ENCODE results near the gene MAP1LC3B2.

MAP1LC3B2 gene

DNA sequence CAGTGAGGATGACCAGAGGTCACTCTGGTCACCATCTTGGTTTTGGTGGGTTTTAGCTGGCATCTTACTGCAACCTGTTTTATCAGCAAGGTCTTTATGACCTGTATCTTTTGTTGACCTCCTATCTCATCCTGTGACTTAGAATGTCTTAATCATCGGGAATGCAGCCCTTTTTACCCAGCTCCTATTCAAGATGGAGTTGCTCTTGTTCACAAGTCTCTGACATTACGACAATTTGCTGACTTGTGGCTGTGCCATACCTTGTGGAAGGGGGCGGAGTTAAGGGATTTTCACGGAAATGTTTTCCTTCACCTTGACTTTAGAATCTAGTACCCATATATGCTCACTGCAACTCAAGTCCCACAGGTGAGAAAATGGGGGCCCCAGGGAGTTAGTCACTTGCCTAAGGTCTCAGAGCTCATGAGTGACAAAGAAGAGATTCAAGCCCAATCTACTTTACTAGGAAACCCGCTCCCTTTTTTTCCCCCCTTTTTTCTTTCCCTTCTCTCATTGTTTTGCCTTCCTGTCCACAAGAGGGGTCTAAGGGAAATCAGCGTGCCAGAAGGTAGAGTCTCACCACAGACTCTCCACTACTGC, 2.7 kb upstream of the MAP1LC3B2 start:
- TF ChIP-seq, protein P1, sequence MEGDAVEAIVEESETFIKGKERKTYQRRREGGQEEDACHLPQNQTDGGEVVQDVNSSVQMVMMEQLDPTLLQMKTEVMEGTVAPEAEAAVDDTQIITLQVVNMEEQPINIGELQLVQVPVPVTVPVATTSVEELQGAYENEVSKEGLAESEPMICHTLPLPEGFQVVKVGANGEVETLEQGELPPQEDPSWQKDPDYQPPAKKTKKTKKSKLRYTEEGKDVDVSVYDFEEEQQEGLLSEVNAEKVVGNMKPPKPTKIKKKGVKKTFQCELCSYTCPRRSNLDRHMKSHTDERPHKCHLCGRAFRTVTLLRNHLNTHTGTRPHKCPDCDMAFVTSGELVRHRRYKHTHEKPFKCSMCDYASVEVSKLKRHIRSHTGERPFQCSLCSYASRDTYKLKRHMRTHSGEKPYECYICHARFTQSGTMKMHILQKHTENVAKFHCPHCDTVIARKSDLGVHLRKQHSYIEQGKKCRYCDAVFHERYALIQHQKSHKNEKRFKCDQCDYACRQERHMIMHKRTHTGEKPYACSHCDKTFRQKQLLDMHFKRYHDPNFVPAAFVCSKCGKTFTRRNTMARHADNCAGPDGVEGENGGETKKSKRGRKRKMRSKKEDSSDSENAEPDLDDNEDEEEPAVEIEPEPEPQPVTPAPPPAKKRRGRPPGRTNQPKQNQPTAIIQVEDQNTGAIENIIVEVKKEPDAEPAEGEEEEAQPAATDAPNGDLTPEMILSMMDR (IDR thresholded peaks at IDR 0.05; ENCODE audit: control insufficient read depth, insufficient read depth, low read depth, low read length, missing control alignments): no peak
- DNase-seq (ENCODE audit: low read depth): no peak

DNA sequence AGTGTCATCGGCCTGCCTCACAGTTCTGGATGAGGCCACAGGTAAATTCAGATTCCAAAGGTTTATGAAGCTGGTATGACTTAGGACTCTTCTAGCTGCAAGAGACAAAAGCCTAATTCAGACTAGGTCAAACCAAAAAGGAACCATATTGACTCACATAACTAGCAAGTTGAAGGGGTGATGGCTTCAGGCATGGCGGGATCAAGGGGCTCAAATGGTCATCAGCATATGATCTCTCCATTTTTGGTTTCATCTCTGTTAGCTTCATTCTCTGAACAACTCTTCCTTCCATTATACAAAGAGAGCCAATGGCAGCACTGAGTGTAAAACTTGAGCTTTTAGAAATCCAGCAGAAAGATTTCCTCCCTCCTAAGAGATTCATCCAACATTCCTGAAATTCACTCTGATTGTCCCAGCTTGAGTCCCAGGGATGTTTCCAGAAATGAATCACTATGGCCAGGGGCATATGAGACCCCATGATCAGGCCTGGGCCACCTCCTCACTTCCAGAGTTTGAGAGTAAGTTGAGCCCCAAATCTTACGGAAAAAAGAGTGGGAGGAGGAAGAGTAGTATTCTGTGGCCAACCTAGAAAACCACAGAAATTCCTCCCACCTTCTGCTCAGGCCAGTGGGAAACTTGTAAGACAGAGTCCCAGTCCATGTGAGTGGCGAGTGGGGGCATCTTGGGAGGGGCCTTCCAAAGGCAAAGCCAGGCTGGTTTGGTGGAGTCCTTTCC, 2.0 kb upstream of the MAP1LC3B2 start:
- TF ChIP-seq, protein P1 (IDR thresholded peaks at IDR 0.05; ENCODE audit: control insufficient read depth, insufficient read depth, low read depth, low read length, missing control alignments): no peak
- DNase-seq (ENCODE audit: low read depth): no peak
- H3K4me3 ChIP-seq (ENCODE audit: control insufficient read depth, low read depth, low read length): no peak overlapping the region

More for the DNA sequence above, 2.7 kb upstream of the MAP1LC3B2 start:
- no peak overlapping the region for H3K4me3 ChIP-seq (ENCODE audit: control insufficient read depth, low read depth, low read length)

DNA sequence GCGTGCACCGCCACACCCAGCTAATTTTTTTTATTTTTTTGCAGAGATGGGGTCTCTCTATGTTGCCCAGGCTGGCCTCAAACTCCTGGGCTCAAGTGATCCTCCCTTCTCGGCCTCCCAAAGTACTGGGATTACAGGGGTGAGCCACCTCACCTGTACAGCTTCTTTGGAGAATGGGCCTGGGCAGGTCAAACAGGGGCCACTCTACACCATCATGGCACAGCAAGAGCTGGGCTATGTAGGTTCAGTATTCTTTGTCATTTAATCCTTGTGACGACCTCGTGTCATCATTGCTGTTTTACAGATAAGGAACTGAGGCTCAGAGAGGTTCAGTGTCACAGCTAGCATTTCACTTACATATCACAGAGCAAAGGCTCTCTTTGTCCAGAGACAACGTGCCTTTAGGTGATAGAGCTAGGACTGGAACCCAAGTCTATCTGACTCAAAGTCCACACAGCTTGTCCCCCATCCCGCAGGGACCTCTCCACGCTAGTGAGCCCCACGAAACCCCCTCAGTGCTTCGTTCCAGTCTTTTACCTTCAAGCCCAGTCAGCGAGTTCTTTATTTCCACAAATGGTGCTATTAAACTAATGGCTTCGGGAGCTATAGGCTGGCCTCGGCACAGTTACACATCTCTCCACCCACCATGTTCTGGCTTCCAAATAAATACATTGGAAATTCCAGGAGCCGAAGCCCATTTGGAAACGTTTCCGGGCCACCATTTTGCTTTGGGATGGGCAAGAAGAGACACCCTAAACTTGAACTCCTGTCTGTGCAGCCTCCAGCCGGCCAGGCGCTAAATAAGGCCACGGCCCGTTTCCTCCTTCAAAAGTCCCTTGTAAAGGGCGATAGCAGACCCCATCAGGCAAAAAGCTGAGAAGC, 660 bp upstream of the MAP1LC3B2 start:
- H3K4me3 ChIP-seq (ENCODE audit: control insufficient read depth, low read depth, low read length): no peak overlapping the region
- no peak for DNase-seq (ENCODE audit: low read depth)
- TF ChIP-seq, protein P1 (IDR thresholded peaks at IDR 0.05; ENCODE audit: control insufficient read depth, insufficient read depth, low read depth, low read length, missing control alignments): no peak

DNA sequence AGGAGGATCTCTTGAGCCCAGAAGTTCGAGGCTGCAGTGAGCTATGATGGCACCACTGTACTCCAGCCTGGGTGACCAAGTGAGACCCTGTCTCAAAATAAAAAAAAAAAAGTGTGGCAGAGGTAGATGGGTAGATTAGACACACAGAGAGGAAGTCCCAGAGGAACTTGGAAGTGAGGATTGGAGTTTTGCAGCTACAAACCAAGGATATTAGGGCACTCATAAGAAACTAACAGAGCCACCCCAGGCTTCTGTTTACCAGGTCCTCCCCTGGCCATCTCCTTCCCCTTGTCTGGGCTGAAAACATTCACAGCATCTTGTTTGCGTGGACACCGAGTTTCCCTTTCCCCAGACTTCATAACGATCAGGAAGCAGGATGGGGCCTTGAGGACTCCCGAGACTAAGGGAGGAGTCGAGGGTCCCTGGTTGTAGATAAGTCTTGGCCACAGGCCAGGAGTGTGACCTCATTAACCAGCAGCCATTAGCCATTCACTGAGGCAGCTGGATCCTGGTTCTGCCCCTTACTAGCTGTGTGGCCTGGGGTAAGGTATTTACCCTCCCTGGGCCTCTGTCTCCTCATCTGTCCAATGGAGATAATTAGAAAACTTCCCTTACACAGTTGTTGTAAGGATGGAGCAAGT, 2.1 kb downstream of the MAP1LC3B2 start:
- no peak for DNase-seq (ENCODE audit: low read depth)
- H3K4me3 ChIP-seq (ENCODE audit: control insufficient read depth, low read depth, low read length): no peak overlapping the region
- TF ChIP-seq, protein P1 (IDR thresholded peaks at IDR 0.05; ENCODE audit: control insufficient read depth, insufficient read depth, low read depth, low read length, missing control alignments): no peak

DNA sequence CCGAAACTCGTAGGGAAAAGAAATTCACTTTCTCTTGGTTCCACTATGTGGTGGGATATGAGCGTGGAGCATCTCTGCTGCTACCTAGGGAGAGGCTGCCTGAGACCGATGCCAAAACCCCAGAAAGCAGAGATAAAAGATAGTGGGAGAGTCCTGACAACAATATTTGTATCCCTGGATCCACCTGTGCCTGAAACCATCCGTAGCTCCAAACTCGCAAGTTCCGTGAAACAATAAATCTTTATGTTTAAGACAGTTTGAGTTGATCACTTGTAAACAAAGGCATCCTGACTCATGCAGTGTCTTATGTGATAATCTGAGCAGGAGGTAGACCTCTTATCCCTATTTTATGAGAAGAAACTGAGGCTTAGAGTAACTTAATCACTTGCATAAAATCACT, 2.9 kb downstream of the MAP1LC3B2 start:
- H3K4me3 ChIP-seq (ENCODE audit: control insufficient read depth, low read depth, low read length): no peak overlapping the region
- DNase-seq (ENCODE audit: low read depth): no peak
- TF ChIP-seq, protein P1 (IDR thresholded peaks at IDR 0.05; ENCODE audit: control insufficient read depth, insufficient read depth, low read depth, low read length, missing control alignments): no peak

DNA sequence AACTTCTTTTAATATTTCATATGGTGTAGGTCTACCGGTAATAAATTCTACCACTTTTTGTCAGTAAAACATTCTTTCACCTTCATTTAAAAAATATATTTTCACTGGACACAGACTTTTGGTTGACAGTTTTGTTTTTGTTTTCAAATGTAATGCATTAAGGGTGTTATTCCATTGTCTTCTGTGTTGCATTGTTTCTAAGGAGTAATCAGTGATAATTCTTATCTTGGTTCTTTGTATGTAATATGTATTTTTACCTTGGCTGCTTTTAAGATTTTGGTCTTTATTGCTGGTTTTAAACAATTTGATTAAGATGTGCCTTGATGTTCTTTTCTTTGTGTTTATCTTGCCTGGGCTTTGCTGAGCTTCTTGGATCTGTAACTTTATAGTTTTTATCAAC, 4.1 kb downstream of the MAP1LC3B2 start:
- TF ChIP-seq, protein P1 (IDR thresholded peaks at IDR 0.05; ENCODE audit: control insufficient read depth, insufficient read depth, low read depth, low read length, missing control alignments): no peak
- H3K4me3 ChIP-seq (ENCODE audit: control insufficient read depth, low read depth, low read length): no peak overlapping the region
- DNase-seq (ENCODE audit: low read depth): no peak
